HG03103 (cell line): ENCODE measurements around the gene FAM174C.

Experiments
- ATAC-seq: cut with Tn5 transposase; IDR thresholded peaks from one replicate; pipeline ENCODE4 v1.9.1; 2021; ENCODE audit warnings: low read depth; ENCODE audit not compliant: unreplicated experiment

FAM174C gene

GRCh38 chr19:1284293-1284978, 9.1 kb downstream of the FAM174C start:
- ATAC-seq = no peak

DNA sequence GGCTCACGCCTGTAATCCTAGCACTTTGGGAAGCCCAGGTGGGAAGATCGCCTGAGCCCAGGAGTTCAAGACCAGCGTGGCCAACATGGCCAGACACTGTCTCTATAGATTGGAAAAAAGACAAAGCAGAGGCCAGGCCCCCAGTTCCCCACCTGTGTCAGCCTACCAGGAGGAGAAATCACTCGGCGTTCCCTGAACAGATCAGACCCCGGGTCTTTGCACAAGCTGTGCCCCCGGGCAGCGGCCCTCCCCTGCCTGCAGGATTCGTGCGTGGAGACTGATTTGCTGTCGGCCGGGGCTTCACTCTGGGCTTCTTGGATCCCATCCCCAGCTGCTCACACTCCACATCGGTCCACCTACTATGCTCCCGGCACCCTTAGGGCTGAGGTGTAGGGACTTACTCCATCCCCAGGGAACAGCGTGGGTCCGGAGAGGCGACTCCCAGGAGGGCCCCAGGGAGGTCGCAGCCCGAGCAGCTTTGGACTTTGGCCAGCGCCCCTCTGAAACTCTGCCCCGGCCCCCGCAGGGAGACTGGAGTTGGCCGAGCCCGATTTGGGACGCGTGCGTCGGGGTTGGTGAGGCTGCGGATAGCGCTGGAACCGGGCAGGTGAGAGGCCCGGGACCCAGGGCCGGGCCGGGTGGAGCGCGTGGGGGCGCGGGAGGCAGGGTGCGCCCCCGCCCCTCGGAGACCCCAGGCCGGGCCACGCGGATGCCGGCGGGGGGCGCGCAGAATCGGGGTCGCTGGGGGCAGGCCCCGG, 9.8 kb downstream of the FAM174C start:
- no peak for ATAC-seq

GRCh38 chr19:1285737-1286360, 10.5 kb downstream of the FAM174C start, which contains the start of gene EFNA2:
EFNA2 (plus strand) TSS chr19:1285873; CDS start chr19:1286169, 296 bp downstream.
- no peak for ATAC-seq

DNA sequence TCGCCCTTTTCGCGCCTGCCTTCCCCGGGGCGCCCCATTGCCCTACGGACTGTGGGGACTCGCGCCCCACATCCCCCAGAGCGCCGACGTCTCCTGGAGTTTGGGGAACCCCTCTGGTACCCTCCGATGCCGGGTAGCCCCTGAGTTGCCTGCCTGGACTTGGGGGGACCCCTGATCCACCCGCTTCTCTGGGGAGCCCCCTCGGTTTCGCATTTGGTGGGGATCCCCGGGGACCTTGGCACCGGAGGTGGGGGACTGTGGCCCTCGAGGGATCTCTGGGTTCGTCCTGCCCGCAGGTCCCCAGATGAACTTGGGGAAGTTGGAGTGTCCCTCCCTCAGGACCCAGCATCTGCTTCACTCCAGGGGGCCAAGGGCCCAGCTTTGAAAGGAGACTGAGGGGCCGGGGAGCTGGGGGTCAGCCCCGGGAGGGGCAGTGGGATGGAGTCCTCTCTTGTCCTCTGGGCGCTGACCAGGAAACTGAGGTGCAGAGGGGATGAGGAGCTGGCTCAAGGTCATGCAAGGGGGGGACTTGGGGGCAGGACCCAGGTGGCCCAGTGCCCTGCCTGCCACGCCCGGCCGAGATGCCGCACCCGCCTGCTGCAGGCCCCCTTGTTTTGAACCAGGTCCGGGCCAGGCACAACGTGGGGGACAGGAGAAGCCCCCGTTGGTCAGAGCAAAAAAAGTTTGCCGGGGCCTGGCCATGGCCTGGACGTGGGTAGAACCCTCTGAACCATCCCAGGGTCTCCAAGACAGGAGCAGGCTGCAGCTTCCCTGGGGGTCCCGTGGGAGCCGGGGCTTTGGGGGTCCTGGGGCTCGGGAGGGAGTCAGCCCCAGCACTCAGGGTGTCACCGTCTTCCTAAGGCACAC, 11.4 kb downstream of the FAM174C start:
- no peak for ATAC-seq

GRCh38 chr19:1287354-1288225, 12.3 kb downstream of the FAM174C start:
- no peak for ATAC-seq

DNA sequence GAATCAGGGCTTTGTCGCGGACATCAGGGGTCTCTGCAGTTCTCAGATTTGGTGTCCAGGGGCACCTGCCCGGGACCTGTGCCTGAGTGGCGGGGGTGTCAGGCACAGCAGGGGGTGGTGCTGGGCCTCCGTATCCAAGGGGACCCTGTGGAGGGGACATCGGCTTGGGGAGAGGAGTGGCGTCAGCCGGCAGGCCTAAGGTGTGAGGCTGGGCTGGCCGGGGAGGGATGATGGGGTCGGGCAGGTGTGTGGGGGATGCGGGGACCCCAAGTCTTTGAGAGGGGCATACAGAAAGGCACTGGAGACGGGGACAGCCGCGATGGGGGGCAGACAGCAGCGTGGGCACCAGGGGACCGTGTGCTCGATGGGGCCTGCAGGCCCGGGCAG, 12.9 kb downstream of the FAM174C start:
- no peak for ATAC-seq

GRCh38 chr19:1288833-1289685, 13.7 kb downstream of the FAM174C start:
- no peak for ATAC-seq

DNA sequence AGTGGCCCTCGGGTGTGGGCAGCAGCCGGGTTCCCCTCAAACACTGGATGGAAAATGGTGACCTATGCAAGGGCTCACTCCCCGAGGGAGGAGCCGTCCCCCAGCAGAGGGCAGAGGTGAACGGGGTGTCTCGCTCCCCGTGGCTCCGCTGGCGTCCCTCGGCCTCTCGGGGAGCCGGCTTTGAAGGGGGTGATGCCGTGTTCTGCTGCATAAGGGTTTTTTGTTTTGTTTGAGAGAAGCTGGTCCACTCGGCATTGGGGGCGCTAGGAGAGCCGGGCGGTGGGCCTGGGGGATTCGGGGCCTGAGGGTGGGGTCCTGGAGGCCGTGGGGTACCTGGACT, 14.3 kb downstream of the FAM174C start:
- ATAC-seq = no peak

DNA sequence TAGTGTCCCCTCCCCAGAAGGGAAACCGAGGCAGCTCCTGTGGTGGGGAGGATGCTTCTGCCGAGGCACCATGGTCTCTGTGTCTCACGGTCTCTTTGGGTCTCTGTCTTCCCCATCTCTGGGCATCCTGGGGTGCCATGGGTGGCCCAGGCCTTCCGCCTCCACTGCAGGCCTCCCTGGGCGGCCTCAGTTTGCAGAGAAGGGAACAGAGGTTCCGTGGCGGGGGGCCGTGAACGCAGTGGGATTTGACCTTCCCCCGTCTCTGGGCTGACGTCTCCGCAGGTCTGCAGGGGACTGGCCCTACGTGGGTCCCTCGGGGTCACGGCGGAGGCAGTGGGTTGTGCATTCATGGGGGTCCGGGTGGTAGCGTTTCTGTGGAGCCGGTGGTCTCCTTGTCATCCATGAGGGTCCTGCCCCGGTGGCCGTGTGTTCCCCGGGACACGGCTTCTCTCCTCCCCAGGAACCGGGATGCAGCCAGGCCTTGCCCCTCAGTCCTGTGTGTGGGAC, 14.9 kb downstream of the FAM174C start:
- no peak for ATAC-seq

GRCh38 chr19:1290703-1291651, 15.6 kb downstream of the FAM174C start:
- ATAC-seq = no peak

- no peak for ATAC-seq
Measured at GRCh38 chr19:1291761-1292418, 16.6 kb downstream of the FAM174C start.

DNA sequence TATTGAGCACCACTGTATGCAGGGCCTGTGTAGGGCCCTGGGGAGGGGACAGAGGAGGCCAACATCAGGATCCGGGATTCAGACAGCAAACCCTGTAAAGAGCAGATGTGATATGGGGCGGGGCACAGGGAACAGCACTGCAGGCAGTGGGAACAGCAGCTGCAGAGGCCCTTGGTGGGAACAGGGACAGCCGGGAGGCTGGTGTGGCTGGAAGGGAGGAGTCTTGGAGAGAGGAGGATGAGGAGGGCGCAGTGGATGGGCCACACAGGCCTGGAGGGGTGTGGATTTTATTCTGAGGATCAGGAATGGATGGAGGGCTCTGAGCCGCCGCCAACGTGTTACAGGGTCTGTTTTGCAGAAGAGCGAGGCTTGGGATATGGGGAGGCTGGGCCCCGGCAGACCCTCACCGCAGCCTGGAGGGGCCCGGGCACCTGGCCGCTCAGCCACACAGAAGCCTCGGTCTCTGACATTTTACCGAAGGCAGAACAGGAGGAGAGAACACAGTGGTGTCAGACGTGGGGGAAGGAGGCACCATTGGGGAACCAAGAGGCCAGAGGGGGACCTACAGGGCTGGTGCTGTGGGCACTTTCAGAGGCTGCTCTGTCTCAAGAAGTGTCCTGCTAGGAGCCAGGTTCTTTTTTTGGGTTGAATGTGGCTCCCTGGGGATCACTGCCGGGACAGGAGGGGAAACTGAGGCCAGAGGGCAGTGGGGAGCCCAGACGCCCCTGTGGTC, 17.3 kb downstream of the FAM174C start:
- no peak for ATAC-seq

DNA sequence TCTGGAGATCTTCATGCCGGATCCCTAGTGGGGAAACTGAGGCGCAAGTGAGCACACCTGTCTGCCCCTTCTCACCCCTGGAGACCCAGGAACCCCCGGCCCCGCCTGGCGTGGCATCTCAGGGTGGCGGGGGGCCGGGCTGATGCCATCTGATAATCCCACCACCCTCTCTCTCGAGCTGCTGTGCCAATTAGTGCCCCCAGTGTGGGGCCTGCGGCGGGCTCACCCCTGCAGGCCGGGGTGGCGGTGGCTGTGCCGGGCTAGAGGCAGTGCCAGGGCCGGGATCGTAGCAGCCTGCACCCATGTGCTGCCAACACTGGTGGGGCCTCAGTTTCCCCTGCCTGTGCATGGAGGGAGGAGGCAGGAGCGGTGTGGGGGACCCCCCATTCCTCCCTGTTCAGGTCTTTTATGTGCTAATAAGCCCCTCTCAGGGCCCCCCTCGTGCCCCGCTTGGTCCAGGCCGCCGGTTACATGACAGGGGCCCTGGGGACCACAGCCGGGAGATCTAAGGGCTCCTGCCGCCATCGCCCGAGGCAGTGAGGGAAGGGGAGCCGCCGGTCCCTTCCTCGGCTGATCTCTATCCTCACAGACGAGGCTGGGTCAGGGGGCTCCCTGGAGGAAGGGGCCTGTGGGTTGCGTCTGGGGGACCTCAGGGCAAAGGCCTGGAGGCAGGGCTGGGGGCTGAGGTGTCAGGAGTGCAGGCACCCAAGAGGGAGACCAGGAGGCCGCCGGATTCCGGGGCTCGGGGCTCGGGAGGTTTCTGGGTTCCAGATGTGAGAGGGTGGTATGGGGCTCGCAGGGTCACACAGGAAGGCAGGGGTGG, 18.7 kb downstream of the FAM174C start:
- no peak for ATAC-seq

DNA sequence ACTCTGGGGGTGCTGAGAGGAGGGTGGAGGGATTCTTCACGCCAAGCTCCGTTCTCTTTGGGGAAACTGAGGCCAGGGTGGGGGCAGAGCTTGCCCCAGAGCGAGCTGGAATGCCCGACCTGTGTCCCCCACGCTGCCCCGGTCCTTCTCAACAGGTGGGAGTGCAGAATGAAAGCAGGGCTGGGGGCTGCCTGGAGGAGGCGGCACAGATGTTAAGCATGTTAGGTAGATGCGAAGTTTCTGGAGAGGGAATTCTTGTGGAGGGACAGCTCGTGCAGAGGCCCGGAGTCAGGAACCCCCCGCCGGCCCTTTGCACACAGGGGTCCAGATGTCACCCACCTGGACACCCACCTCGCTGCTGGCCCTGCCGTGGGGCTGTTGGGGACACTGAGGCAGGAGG, 19.4 kb downstream of the FAM174C start:
- no peak for ATAC-seq

DNA sequence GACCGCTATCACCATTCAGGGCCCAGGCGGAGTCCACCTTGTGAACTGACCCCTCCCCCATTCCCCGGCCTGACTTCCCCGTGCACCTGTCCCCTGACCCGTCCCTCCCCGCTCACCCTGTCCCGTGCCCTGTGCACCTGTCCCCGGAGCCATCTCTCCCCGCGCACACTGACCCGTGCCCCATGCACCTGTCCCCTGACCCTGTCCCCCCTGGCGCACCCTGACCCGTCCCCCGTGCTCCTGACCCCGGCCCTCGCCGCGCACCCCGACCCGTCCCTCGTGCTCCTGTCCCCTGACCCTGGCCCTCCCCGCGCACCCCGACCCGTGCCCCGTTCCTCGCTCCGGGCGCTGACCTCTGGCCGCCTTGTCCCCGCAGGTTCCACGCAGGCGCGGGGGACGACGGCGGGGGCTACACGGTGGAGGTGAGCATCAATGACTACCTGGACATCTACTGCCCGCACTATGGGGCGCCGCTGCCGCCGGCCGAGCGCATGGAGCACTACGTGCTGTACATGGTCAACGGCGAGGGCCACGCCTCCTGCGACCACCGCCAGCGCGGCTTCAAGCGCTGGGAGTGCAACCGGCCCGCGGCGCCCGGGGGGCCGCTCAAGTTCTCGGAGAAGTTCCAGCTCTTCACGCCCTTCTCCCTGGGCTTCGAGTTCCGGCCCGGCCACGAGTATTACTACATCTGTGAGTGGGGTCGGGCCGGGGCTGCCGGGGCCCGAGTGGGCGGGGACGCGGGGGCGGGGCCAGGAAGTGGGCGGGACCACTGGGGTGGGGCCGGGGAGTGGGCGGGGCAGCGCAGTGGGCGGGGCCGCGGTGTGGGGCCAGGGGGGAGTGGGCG, 20.1 kb downstream of the FAM174C start:
- ATAC-seq = no peak
